WTC11 (cell line): ENCODE measurements around the gene SERPINF2. TPM values are rescaled to one million over a fixed set of nuclear protein-coding genes. Genes with fewer than 3 reads are reported as not detected.
A peak's percentile ranks its signal among the peaks of the same experiment; 100 is the strongest.

Source experiments
- ATAC-seq: fragments of 200-7000 bp; cut with Tn5 transposase; 2 replicates; pipeline ENCODE4 v1.10.0; 2021; ENCODE audit warnings: mild to moderate bottlenecking, moderate library complexity
- CTCF ChIA-PET: fragments of 300-600 bp; sonication (Branson Sonifier 250); formaldehyde crosslinking; loops from one replicate; lab custom pipeline; 2021; ENCODE audit warnings: antibody characterized with exemption; lab: Charles Lee
- POLR2A ChIA-PET: fragments of 350-600 bp; sonication (Branson Sonifier 250); formaldehyde crosslinking; loops from one replicate; lab custom pipeline; 2021; ENCODE audit warnings: antibody characterized with exemption; lab: Charles Lee
- DNase-seq: peaks from one replicate; pipeline ENCODE4 v3.0.0; 2021; ENCODE audit warnings: low spot score
- H3K27ac Mint-ChIP-seq: 2 replicates; pipeline ENCODE4 v1.8.0; 2021; ENCODE audit warnings: mixed read lengths
- H3K27me3 Mint-ChIP-seq: 2 replicates; pipeline ENCODE4 v1.8.0; 2021; ENCODE audit warnings: low read depth, mild to moderate bottlenecking, moderate library complexity, mixed read lengths
- H3K36me3 Mint-ChIP-seq: 2 replicates; pipeline ENCODE4 v1.8.0; 2021; ENCODE audit warnings: mixed read lengths
- H3K4me1 Mint-ChIP-seq: 2 replicates; pipeline ENCODE4 v1.8.0; 2022; ENCODE audit warnings: mixed read lengths
- H3K4me3 Mint-ChIP-seq: 2 replicates; pipeline ENCODE4 v1.8.0; 2021; ENCODE audit warnings: mild to moderate bottlenecking, moderate library complexity, mixed read lengths
- H3K9me3 Mint-ChIP-seq: 2 replicates; pipeline ENCODE4 v1.8.0; 2021; ENCODE audit warnings: mixed read lengths
- ATF1 ChIP-seq: sonication (generic); formaldehyde crosslinking; IDR thresholded peaks from 2 replicates; pipeline ENCODE4 v1.8.1; 2023; ENCODE audit warnings: mild to moderate bottlenecking, moderate library complexity, missing genetic modification reagents
- CDX4 ChIP-seq: fragments of 250-450 bp; sonication (Bioruptor Pico); IDR thresholded peaks from 2 replicates; pipeline ENCODE4 v1.9.0; 2021; ENCODE audit warnings: moderate library complexity, mild to moderate bottlenecking, inconsistent platforms, borderline replicate concordance
- CTCF ChIP-seq: fragments of 200-600 bp; IDR thresholded peaks from 2 replicates; pipeline ENCODE4 v1.8.0; 2022; ENCODE audit warnings: antibody characterized with exemption
- EMX1 ChIP-seq: fragments of 250-450 bp; sonication (Bioruptor Pico); IDR thresholded peaks from 2 replicates; pipeline ENCODE4 v1.8.0; 2021; ENCODE audit warnings: mild to moderate bottlenecking
- KAT7 ChIP-seq: sonication (generic); formaldehyde crosslinking; IDR thresholded peaks from 2 replicates; pipeline ENCODE4 v1.8.1; 2023; ENCODE audit warnings: missing genetic modification reagents, mild to moderate bottlenecking, borderline replicate concordance
- PRDM15 ChIP-seq: sonication (generic); formaldehyde crosslinking; IDR thresholded peaks from 2 replicates; pipeline ENCODE4 v1.8.0; 2022; ENCODE audit warnings: missing genetic modification reagents
- RELA ChIP-seq: sonication (generic); formaldehyde crosslinking; IDR thresholded peaks from 2 replicates; pipeline ENCODE4 v1.8.1; 2022; ENCODE audit warnings: missing genetic modification reagents, mild to moderate bottlenecking, borderline replicate concordance
- SMAD4 ChIP-seq: sonication (generic); formaldehyde crosslinking; IDR thresholded peaks from 2 replicates; pipeline ENCODE4 v1.8.0; 2022; ENCODE audit warnings: mild to moderate bottlenecking, missing genetic modification reagents
- SOX15 ChIP-seq: fragments of 250-450 bp; sonication (Bioruptor Pico); IDR thresholded peaks from 2 replicates; pipeline ENCODE4 v1.9.0; 2021; ENCODE audit warnings: mild to moderate bottlenecking
- TEAD4 ChIP-seq: sonication (generic); formaldehyde crosslinking; IDR thresholded peaks from 2 replicates; pipeline ENCODE4 v1.8.0; 2022; ENCODE audit warnings: mild to moderate bottlenecking, missing genetic modification reagents
- ZNF219 ChIP-seq: sonication (generic); formaldehyde crosslinking; IDR thresholded peaks from 2 replicates; pipeline ENCODE4 v1.8.0; 2023; ENCODE audit warnings: missing genetic modification reagents, mild to moderate bottlenecking, borderline replicate concordance
- ZNF281 ChIP-seq: sonication (generic); formaldehyde crosslinking; IDR thresholded peaks from 2 replicates; pipeline ENCODE4 v1.8.0; 2023; ENCODE audit warnings: mild to moderate bottlenecking, missing genetic modification reagents
- ZNF317 ChIP-seq: sonication (generic); formaldehyde crosslinking; IDR thresholded peaks from 2 replicates; pipeline ENCODE4 v1.8.1; 2023; ENCODE audit warnings: low read depth, mild to moderate bottlenecking, moderate library complexity, missing genetic modification reagents, borderline replicate concordance
- ZNF396 ChIP-seq: fragments of 250-450 bp; sonication (Bioruptor Pico); IDR thresholded peaks from 2 replicates; pipeline ENCODE4 v1.8.0; 2021; ENCODE audit warnings: mild to moderate bottlenecking, moderate library complexity, borderline replicate concordance
- ZNF423 ChIP-seq: fragments of 250-450 bp; sonication (Bioruptor Pico); IDR thresholded peaks from 2 replicates; pipeline ENCODE4 v2.1.2; 2022; ENCODE audit warnings: mild to moderate bottlenecking, moderate library complexity
- ZNF425 ChIP-seq: fragments of 250-450 bp; sonication (Bioruptor Pico); conservative IDR thresholded peaks from 2 replicates; pipeline ENCODE4 v1.9.0; 2021; ENCODE audit warnings: mild to moderate bottlenecking
- total RNA-seq: library from RNA; stranded (reverse); gene quantifications from 3 replicates; pipeline ENCODE4 v1.2.3, GENCODE V29; 2021

SERPINF2 gene
- total RNA-seq, 1 experiment from 2014 or later = 1.6 TPM

- TF ChIP-seq SOX15 (CRISPR knock-in tag) (no peak), ATF1 (CRISPR knock-in tag) (no peak), TEAD4 (CRISPR knock-in tag) (no peak), ZNF423 (CRISPR knock-in tag) (no peak), EMX1 (CRISPR knock-in tag) (no peak), ZNF219 (CRISPR knock-in tag) (no peak), PRDM15 (CRISPR knock-in tag) (no peak), ZNF425 (CRISPR knock-in tag) (no peak)
Observed at GRCh38 chr17:1716912-1717695, 25.6 kb upstream of the SERPINF2 start (continued).

GRCh38 chr17:1718362-1719165, 24.1 kb upstream of the SERPINF2 start:
- no peak for TF ChIP-seq SMAD4 (CRISPR knock-in tag)
- TF ChIP-seq KAT7 = no peak
- TF ChIP-seq CDX4 (CRISPR knock-in tag) = no peak
- TF ChIP-seq RELA (CRISPR knock-in tag) = no peak
- TF ChIP-seq, all 79 proteins: peak for 0
- peak overlapping the region; percentile 99 for H3K27ac Mint-ChIP-seq
- ChIA-PET POLR2A (no interaction called here), CTCF (interaction anchor here (1.2 to 2.6 kb wide), 3 partner anchors 52 to 144 kb away, joined by 4 to 18 read pairs (median 11); partner anchors contain the start of gene RILP)
- H3K9me3 Mint-ChIP-seq = no peaks in the 10 kb centered on the region
- H3K4me3 Mint-ChIP-seq = peak overlapping the region; percentile 93
- ATAC-seq (no peak), DNase-seq (no peak)
- H3K27me3 Mint-ChIP-seq = no peaks in the 10 kb centered on the region; the same call in 1 of the 2 replicates
- no peaks in the 10 kb centered on the region for H3K36me3 Mint-ChIP-seq
- peaks cover 18% of the 10 kb centered on the region for H3K4me1 Mint-ChIP-seq

GRCh38 chr17:1720856-1721386, 21.8 kb upstream of the SERPINF2 start:
- Mint-ChIP-seq H3K27ac (no peak overlapping the region), H3K36me3 (no peaks in the 10 kb centered on the region), H3K4me3 (no peak overlapping the region), H3K27me3 (no peaks in the 10 kb centered on the region; the same call in 1 of the 2 replicates), H3K4me1 (peaks cover 12% of the 10 kb centered on the region), H3K9me3 (no peaks in the 10 kb centered on the region)
- DNase-seq = peak; percentile 84
- CTCF ChIA-PET = interaction anchor here (0.6 to 4.0 kb wide), 21 partner anchors 10 to 372 kb away, joined by 3 to 60 read pairs (median 5); partner anchors contain the start of genes RILP, SERPINF1 and SERPINF2
- ATAC-seq = no peak
- POLR2A ChIA-PET = interaction anchor here (1.5 kb wide), 1 partner anchor 63 kb away, joined by 4 read pairs; no protein-coding TSS in a partner anchor
- TF ChIP-seq ZNF281 (CRISPR knock-in tag) = no peak
- no peak for TF ChIP-seq CDX4 (CRISPR knock-in tag)
- no peak for TF ChIP-seq ZNF396 (CRISPR knock-in tag)
- no peak for TF ChIP-seq ZNF317 (CRISPR knock-in tag)
- TF ChIP-seq CTCF = peak; percentile 98
- TF ChIP-seq, all 79 proteins: peak for 1
